SK-N-MC (cell line): Measurements from ENCODE around the gene SLC4A11.

Experiments
- EZH2 ChIP-seq: fragments of 200-600 bp; sonication (generic); IDR thresholded peaks from one replicate; pipeline ENCODE4 v1.6.1; 2017; ENCODE audit warnings: antibody characterized with exemption
- FOXP2 ChIP-seq: optimal IDR thresholded peaks from 2 replicates; pipeline ENCODE3; 2011; ENCODE audit warnings: mild to moderate bottlenecking, moderate library complexity; ENCODE audit not compliant: insufficient read depth; ENCODE audit errors: extremely low read length, control extremely low read depth
- POLR2AphosphoS5 ChIP-seq: IDR thresholded peaks from 2 replicates; pipeline ENCODE4 v1.6.1; 2012; ENCODE audit warnings: mild to moderate bottlenecking, low read depth, low read length, borderline replicate concordance

- TF ChIP-seq POLR2AphosphoS5 (no peak), EZH2 (no peak), FOXP2 (no peak)
Measured at GRCh38 chr20:3189561-3190131, 49.3 kb downstream of the SLC4A11 start.
